ENCODE measurements around the gene SOX13.

The SOX13 gene

GRCh38 chr1:204102739-204103430 is 30.0 kb downstream of the SOX13 start:
- DNase-seq (ENCODE audit: low read depth, low spot score), result no peak
- peak overlapping the region; percentile 65 for H3K27ac ChIP-seq

GRCh38 chr1:204103431-204103741 is 30.5 kb downstream of the SOX13 start:
- H3K27ac ChIP-seq, result peak overlapping the region; percentile 65
- DNase-seq (ENCODE audit: low read depth, low spot score), result no peak

- no peak for DNase-seq (ENCODE audit: low read depth, low spot score)
- H3K27ac ChIP-seq, result peak overlapping the region; percentile 65
These were observed 31.6 kb downstream of the SOX13 start for GRCh38 chr1:204104331-204105130.

- DNase-seq (ENCODE audit: low read depth, low spot score), result no peak
- peak overlapping the region; percentile 65 for H3K27ac ChIP-seq
These were observed 32.2 kb downstream of the SOX13 start for GRCh38 chr1:204105131-204105515.

GRCh38 chr1:204106825-204107224 is 33.9 kb downstream of the SOX13 start:
- no peak overlapping the region for H3K27ac ChIP-seq
- DNase-seq (ENCODE audit: low read depth, low spot score), result no peak

GRCh38 chr1:204107892-204108291 is 35.0 kb downstream of the SOX13 start:
- DNase-seq (ENCODE audit: low read depth, low spot score), result no peak
- no peak overlapping the region for H3K27ac ChIP-seq

- no peak overlapping the region for H3K27ac ChIP-seq
- DNase-seq (ENCODE audit: low read depth, low spot score), result no peak
These were observed 35.6 kb downstream of the SOX13 start for GRCh38 chr1:204108312-204109141.

GRCh38 chr1:204110894-204111633 is 38.1 kb downstream of the SOX13 start:
- DNase-seq (ENCODE audit: low read depth, low spot score), result no peak
- no peak overlapping the region for H3K27ac ChIP-seq

- no peak for DNase-seq (ENCODE audit: low read depth, low spot score)
- no peak overlapping the region for H3K27ac ChIP-seq
These were observed 40.2 kb downstream of the SOX13 start for GRCh38 chr1:204112876-204113730.

GRCh38 chr1:204113896-204114295 is 41.0 kb downstream of the SOX13 start:
- H3K27ac ChIP-seq, result no peak overlapping the region
- no peak for DNase-seq (ENCODE audit: low read depth, low spot score)

- H3K27ac ChIP-seq, result no peak overlapping the region
- no peak for DNase-seq (ENCODE audit: low read depth, low spot score)
These were observed 41.7 kb downstream of the SOX13 start for GRCh38 chr1:204114606-204115005.

- no peak overlapping the region for H3K27ac ChIP-seq
- no peak for DNase-seq (ENCODE audit: low read depth, low spot score)
These were observed 42.2 kb downstream of the SOX13 start for GRCh38 chr1:204115116-204115515.

GRCh38 chr1:204116539-204116938 is 43.6 kb downstream of the SOX13 start:
- no peak overlapping the region for H3K27ac ChIP-seq
- no peak for DNase-seq (ENCODE audit: low read depth, low spot score)

- DNase-seq (ENCODE audit: low read depth, low spot score), result no peak
- H3K27ac ChIP-seq, result no peak overlapping the region
These were observed 49.1 kb downstream of the SOX13 start for GRCh38 chr1:204121840-204122555.

GRCh38 chr1:204123376-204123775 is 50.5 kb downstream of the SOX13 start:
- DNase-seq (ENCODE audit: low read depth, low spot score), result no peak
- H3K27ac ChIP-seq, result no peak overlapping the region

GRCh38 chr1:204124639-204125038 is 51.7 kb downstream of the SOX13 start:
- no peak overlapping the region for H3K27ac ChIP-seq

GRCh38 chr1:204125759-204126351 is 52.9 kb downstream of the SOX13 start:
- DNase-seq (ENCODE audit: low read depth, low spot score), result no peak
- no peak overlapping the region for H3K27ac ChIP-seq

More at GRCh38 chr1:204124639-204125038, 51.7 kb downstream of the SOX13 start:
- DNase-seq (ENCODE audit: low read depth, low spot score), result no peak

GRCh38 chr1:204126386-204126785 is 53.5 kb downstream of the SOX13 start:
- no peak for DNase-seq (ENCODE audit: low read depth, low spot score)
- H3K27ac ChIP-seq, result no peak overlapping the region
